ENCODE results near the gene MCM3. TPM values are rescaled to one million over a fixed set of nuclear protein-coding genes. Genes with fewer than 3 reads are reported as not detected.

MCM3 gene
- total and polyA plus RNA-seq, 11 donors = 10.6 to 39.0 (median 25.0) TPM

DNA sequence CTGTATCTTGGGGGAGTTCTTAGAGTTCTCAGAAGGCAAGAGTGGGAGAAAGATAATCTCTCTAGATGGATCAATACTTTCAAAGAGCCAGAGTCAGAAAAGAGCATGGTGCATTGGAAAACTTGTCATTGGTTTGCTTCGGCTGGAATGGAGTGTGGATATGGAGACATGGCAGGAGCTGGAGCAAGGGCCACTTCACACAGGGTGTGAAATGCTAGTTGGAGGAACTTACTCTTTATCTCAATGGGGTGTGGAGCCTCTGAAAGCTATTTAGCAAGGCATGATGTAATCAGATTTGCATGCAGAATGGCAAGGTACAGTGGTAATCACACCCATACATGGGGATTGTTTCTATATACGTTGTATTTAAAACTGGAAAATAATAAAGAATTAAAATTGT lies 45.9 kb upstream of the MCM3 start:
- no peaks in the 10 kb centered on the region for H3K9me3 ChIP-seq
- peaks cover 0 to 10% (median 0%) of the 10 kb centered on the region in 12 donors for H3K4me1 ChIP-seq
- H3K27ac ChIP-seq = no peak overlapping the region
- no peak for DNase-seq
- 28 to 44% (median 34%) methylated on average over 2 of the region's 2 CpGs for WGBS, 4 donors
- no peaks in the 10 kb centered on the region for H3K27me3 ChIP-seq
- H3K4me3 ChIP-seq = no peak overlapping the region
- no peak for TF ChIP-seq CTCF (IDR thresholded peaks at IDR 0.05)
- no peak for TF ChIP-seq POLR2A (IDR thresholded peaks at IDR 0.05)
- no peaks in the 10 kb centered on the region for H3K36me3 ChIP-seq
- intact Hi-C loops (cut with DNase I) = no loop called here
- peak in 1 of 4 donors; percentile 72 for ATAC-seq

GRCh38 chr6:52328729-52329128 lies 44.2 kb upstream of the MCM3 start:
- H3K36me3 ChIP-seq = no peaks in the 10 kb centered on the region
- TF ChIP-seq POLR2A (IDR thresholded peaks at IDR 0.05) = no peak
- no peak for TF ChIP-seq CTCF (IDR thresholded peaks at IDR 0.05)
- H3K4me1 ChIP-seq = peaks cover 0 to 4% (median 0%) of the 10 kb centered on the region in 12 donors
- DNase-seq (no peak), ATAC-seq (no peak)
- H3K9me3 ChIP-seq = no peaks in the 10 kb centered on the region
- intact Hi-C loops (cut with DNase I) = no loop called here
- no peaks in the 10 kb centered on the region for H3K27me3 ChIP-seq
- WGBS, 4 donors = 86 to 94% (median 93%) methylated on average over 2 of the region's 2 CpGs
- H3K27ac ChIP-seq = no peak overlapping the region
- H3K4me3 ChIP-seq = no peak overlapping the region

DNA sequence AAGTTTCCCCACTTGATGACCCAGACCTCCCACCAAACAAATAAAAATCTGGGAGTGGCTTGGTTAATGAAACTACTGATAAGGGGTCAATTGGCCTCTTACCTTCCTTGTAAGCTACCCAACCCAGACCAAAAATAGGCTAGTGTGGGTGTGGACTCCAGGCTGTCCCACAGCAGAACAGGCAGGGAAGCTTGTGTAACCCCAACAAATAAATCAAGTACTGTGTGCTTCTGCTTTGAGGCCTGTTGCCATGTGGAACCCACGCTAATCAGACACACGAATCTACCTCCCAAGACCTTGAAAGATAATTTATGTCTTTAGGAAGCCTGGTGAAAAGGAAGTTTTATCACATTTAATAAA lies 43.7 kb upstream of the MCM3 start:
- Histone ChIP-seq H3K27me3 (no peaks in the 10 kb centered on the region), H3K9me3 (no peaks in the 10 kb centered on the region), H3K36me3 (no peaks in the 10 kb centered on the region), H3K4me1 (no peaks in the 10 kb centered on the region), H3K27ac (no peak overlapping the region), H3K4me3 (no peak overlapping the region)
- ATAC-seq (no peak), DNase-seq (no peak)
- 73 to 87% (median 81%) methylated on average over 2 of the region's 2 CpGs for WGBS, 4 donors
- intact Hi-C loops (cut with DNase I) = no loop called here
- TF ChIP-seq POLR2A (IDR thresholded peaks at IDR 0.05) (no peak), CTCF (IDR thresholded peaks at IDR 0.05) (no peak)

DNA sequence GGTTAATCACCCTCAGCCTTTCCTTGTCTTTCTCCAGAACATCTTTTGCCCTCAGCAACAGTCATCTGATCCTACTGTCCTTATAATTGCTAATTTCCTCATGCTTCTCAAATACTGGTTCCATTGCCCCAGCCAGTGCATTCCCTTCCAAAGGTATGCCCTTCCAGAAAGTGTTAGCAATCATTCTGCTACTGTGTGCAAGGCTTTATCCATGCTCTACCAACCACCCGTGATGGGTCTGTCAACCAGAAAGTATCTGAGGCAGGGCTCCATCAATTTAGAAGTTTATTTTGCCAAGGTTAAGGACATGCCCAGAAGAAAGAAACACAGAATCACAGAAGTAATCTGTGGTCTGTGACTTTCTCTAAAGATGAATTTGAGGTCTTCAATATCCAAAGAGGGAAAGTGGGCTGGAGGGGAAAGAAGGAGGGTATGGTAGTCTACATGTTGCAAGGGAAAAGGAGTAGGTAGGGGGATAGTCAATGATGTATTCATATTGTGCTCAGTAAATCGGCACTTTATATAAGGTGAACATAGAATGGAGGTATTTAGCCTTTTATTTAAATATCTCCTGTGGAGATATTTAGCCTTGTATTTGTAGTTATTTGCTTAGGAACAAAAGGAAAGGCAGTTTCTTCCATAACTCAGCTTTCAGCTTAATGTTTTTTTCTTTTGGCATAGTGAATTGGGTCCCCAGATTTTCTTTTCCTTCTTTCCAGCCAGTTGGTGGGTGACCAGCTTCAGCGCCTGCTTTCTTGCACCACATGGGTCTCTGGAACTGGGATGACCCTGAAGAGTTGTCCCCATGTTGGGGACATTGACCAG lies 42.2 kb upstream of the MCM3 start:
- H3K4me1 ChIP-seq = no peaks in the 10 kb centered on the region

More for the DNA sequence above, 42.2 kb upstream of the MCM3 start:
- 92 to 98% (median 96%) methylated on average over 3 of the region's 3 CpGs for WGBS, 4 donors
- Histone ChIP-seq H3K36me3 (no peaks in the 10 kb centered on the region), H3K27ac (no peak overlapping the region), H3K9me3 (no peaks in the 10 kb centered on the region), H3K4me3 (no peak overlapping the region), H3K27me3 (no peaks in the 10 kb centered on the region)
- intact Hi-C loops (cut with DNase I) = no loop called here
- ATAC-seq (no peak), DNase-seq (no peak)
- TF ChIP-seq POLR2A (IDR thresholded peaks at IDR 0.05) (no peak), CTCF (IDR thresholded peaks at IDR 0.05) (no peak)

Data from heart left ventricle (tissue), 16 donors.